ENCODE measurements around the gene DUSP22. TPM values are rescaled to one million over a fixed set of nuclear protein-coding genes. Genes with fewer than 3 reads are reported as not detected.

DUSP22 gene
- 14.4 and 25.3 TPM in 2 replicates for total RNA-seq

GRCh38 chr6:291697-292505, at the start of gene DUSP22:
DUSP22 (plus strand) TSS chr6:292487; CDS start chr6:292540, 53 bp downstream.

GRCh38 chr6:391559-392440, 99.5 kb downstream of the DUSP22 start, which contains the start of gene IRF4:
IRF4 (plus strand) TSS chr6:391752; CDS start chr6:393153, 1,401 bp downstream.

Other genes with a start within 250 kb of the DUSP22 start
- not detected in 2 replicates for gene IRF4, start 99.3 kb downstream of the DUSP22 start, total RNA-seq

All from cardiac ventricle fibroblast (primary cell).